Measurements from ENCODE around the gene NELFB. TPM values are rescaled to one million over a fixed set of nuclear protein-coding genes. Genes with fewer than 3 reads are reported as not detected.

Gene NELFB
- total and polyA plus RNA-seq, 2 donors (not counting 1 experiment from before 2014, with no cell fraction given), result 53.7 to 55.8 TPM

DNA sequence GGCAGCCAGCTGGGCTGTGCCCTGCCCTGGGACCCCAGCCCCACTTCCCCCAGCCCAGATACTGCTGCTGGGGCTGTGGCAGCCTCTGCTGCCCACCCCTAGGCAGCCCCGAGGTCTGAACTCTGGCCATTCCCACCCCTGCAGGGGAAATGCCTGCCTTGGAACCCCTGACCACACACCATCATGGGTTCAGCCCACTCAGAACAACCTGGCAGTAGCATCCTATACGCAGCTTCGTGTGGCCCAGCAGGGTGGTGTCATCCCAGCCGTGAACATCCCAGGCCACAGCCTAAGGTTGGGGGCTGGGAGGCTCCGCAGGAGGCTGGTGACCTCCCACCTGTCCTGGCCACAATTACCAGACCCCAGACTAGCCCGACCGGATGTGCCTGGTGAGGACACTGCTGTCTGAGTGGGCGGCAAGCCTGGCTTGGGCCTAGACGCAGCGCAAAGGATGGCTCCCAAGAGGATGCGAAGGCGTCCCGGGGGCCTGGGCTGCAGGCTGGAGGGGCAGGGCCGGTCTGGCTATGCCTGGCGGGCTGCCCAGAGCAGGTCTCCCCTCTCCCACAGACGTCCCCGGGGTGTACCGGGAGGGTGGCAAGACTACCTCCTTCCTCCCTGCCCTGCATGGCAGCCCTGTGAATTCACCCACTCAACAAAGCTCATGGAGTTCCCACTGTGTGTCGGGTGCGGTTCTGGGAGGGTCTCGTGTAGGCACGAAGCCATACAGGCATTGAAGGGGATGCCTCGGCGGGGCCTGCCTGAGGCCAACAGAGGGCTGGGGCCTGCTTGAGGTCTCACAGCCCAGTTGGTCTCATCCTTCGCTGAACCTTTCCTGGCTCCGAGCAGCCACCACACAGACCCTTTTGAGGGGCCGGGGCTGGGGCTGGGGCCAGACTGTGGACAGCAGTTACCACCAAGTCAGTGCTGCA lies 25.9 kb upstream of the NELFB start:
- H3K4me1 Mint-ChIP-seq, result peaks cover 6% of the 10 kb centered on the region
- no peak overlapping the region for H3K4me3 ChIP-seq (ENCODE audit: control extremely low read depth in 1 of 5, extremely low read depth in 1 of 5, insufficient read depth in 1 of 5, low read depth in 2 of 5, low read length in 4 of 5)
- H3K9me3 ChIP-seq (ENCODE audit: control extremely low read depth in 1 of 3, control insufficient read depth in 2 of 3, insufficient read depth in 1 of 3, low read length in 2 of 3), result no peaks in the 10 kb centered on the region
- H2AFZ ChIP-seq (ENCODE audit: insufficient read depth, low read depth, low read length, poor library complexity, severe bottlenecking), result no peak overlapping the region
- intact Hi-C loops (cut with micrococcal nuclease), result no loop called here
- H3K9ac ChIP-seq (ENCODE audit: low read length), result no peak overlapping the region
- ChIA-PET POLR2A (no interaction called here), CTCF (interaction anchor here (0.8 kb wide), 1 partner anchor 182 kb away, joined by 7 read pairs; no protein-coding TSS in a partner anchor)
- H3K27me3 Mint-ChIP-seq, result peaks cover 4% of the 10 kb centered on the region
- ATAC-seq (ENCODE audit: low read depth) (no peak), DNase-seq (no peak)
- H3K27ac ChIP-seq (ENCODE audit: low read length in 2 of 2), result no peak overlapping the region
- peaks cover 0 to 37% (median 2%) of the 10 kb centered on the region in 4 experiments for H3K27me3 ChIP-seq (replicated peaks in 1 of 4; ENCODE audit: control extremely low read depth in 1 of 4, control insufficient read depth in 3 of 4, insufficient read depth in 4 of 4, low read length in 3 of 4)
- no peak overlapping the region for H3K4me3 Mint-ChIP-seq
- no peaks in the 10 kb centered on the region for H3K36me3 ChIP-seq (replicated peaks in 1 of 2; ENCODE audit: control extremely low read depth in 1 of 2, control insufficient read depth in 1 of 2, extremely low read depth in 1 of 2, insufficient read depth in 2 of 2, low read length in 1 of 2)
- no peak overlapping the region for H3K27ac Mint-ChIP-seq
- WGBS (ENCODE audit: insufficient coverage), result 68% methylated on average over 27 of the region's 27 CpGs
- H3K79me2 ChIP-seq (ENCODE audit: control insufficient read depth, insufficient read depth, low read length), result no peaks in the 10 kb centered on the region
- H3K4me1 ChIP-seq (ENCODE audit: control insufficient read depth in 2 of 2, insufficient read depth in 2 of 2, low read length in 2 of 2), result peaks cover 5 to 16% of the 10 kb centered on the region in 2 donors
- no peak overlapping the region for H3K4me2 ChIP-seq (replicated peaks; ENCODE audit: low read depth, low read length, poor library complexity, severe bottlenecking)
- no peaks in the 10 kb centered on the region for H3K9me3 Mint-ChIP-seq (ENCODE audit: insufficient read depth)
- TF ChIP-seq, protein P1, sequence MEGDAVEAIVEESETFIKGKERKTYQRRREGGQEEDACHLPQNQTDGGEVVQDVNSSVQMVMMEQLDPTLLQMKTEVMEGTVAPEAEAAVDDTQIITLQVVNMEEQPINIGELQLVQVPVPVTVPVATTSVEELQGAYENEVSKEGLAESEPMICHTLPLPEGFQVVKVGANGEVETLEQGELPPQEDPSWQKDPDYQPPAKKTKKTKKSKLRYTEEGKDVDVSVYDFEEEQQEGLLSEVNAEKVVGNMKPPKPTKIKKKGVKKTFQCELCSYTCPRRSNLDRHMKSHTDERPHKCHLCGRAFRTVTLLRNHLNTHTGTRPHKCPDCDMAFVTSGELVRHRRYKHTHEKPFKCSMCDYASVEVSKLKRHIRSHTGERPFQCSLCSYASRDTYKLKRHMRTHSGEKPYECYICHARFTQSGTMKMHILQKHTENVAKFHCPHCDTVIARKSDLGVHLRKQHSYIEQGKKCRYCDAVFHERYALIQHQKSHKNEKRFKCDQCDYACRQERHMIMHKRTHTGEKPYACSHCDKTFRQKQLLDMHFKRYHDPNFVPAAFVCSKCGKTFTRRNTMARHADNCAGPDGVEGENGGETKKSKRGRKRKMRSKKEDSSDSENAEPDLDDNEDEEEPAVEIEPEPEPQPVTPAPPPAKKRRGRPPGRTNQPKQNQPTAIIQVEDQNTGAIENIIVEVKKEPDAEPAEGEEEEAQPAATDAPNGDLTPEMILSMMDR (IDR thresholded peaks at IDR 0.05), result no peak
- TF ChIP-seq EZH2 (IDR thresholded peaks at IDR 0.05; ENCODE audit: borderline replicate concordance, insufficient read depth, low read depth, low read length, poor library complexity, severe bottlenecking), result no peak
- H4K20me1 ChIP-seq (ENCODE audit: control insufficient read depth, insufficient read depth, low read length, poor library complexity, severe bottlenecking), result no peaks in the 10 kb centered on the region

Measured in B cell (primary cell).